Kasumi-1 (cell line): ENCODE results near the gene MZT2A.
"Not testable (repeated sequence)": the region's sequence is repeated elsewhere in the genome, so short reads cannot be mapped to it uniquely, and the experiment has no call there.

Experiments
- DNase-seq, 2 experiments: peaks; one replicate each; lab custom pipeline; 2025; lab: John Stamatoyannopoulos, UW

Gene MZT2A

GRCh38 chr2:131454914-131455313, 37.3 kb downstream of the MZT2A start:
- DNase-seq: not testable (repeated sequence)

GRCh38 chr2:131451265-131451949, 40.8 kb downstream of the MZT2A start:
- DNase-seq: not testable (repeated sequence)

GRCh38 chr2:131447981-131448380, 44.2 kb downstream of the MZT2A start:
- not testable (repeated sequence) for DNase-seq

- no peak for DNase-seq
These were observed 46.3 kb downstream of the MZT2A start for GRCh38 chr2:131445896-131446295.

GRCh38 chr2:131445515-131445797, 46.7 kb downstream of the MZT2A start:
- not testable (repeated sequence) for DNase-seq

GRCh38 chr2:131444736-131445514, 47.3 kb downstream of the MZT2A start:
- DNase-seq: not testable (repeated sequence)

- DNase-seq: not testable (repeated sequence)
These were observed 51.3 kb downstream of the MZT2A start for GRCh38 chr2:131440742-131441468.
